Measurements from ENCODE around the gene SLAIN1.

SLAIN1 gene

GRCh38 chr13:77715233-77715891 is 17.9 kb downstream of the SLAIN1 start:
- no peak for DNase-seq

DNA sequence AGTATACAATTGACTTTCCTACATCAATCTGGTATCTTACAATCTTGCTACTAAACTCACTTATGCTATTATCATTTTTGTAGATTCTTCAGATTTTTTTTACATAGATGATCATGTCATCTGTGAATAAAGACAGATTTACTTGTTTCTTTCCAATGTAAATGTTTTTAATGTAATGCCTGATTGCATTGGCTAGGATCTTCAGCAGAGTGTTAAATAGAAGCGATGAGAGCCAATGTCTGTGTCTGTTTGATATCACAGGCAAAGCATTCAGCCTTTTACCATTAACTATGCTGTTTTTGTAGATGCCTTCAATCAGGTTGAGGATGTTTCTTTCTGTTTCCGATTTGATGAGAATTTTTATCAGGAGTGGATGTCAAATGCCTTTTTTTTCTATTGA is 19.2 kb downstream of the SLAIN1 start:
- no peak for DNase-seq

DNA sequence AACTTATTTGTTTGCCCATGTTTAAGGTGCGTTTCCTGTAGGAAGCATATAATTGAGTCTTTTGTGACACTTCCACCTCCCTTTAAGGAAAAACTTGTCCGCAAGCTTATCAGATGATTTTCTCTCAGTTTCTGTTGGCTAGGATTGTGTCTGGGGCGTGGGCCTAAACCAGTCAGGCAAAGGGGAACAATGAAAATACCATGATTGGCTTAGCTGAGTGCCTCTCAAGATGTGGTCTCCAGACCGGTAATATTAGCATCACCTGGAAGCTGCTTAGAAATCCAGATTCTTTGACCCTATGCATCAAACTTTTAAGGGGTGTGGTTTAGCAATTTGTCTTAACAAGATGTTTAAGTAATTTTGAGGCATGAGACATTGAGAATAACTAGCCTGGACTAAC is 20.0 kb downstream of the SLAIN1 start:
- DNase-seq: no peak

GRCh38 chr13:77719128-77719527 is 21.6 kb downstream of the SLAIN1 start:
- DNase-seq: no peak

- DNase-seq: no peak
These were observed 23.5 kb downstream of the SLAIN1 start for GRCh38 chr13:77720988-77721387.

GRCh38 chr13:77724092-77724491 is 26.6 kb downstream of the SLAIN1 start:
- DNase-seq: no peak

GRCh38 chr13:77725071-77725470 is 27.6 kb downstream of the SLAIN1 start:
- DNase-seq: no peak

DNA sequence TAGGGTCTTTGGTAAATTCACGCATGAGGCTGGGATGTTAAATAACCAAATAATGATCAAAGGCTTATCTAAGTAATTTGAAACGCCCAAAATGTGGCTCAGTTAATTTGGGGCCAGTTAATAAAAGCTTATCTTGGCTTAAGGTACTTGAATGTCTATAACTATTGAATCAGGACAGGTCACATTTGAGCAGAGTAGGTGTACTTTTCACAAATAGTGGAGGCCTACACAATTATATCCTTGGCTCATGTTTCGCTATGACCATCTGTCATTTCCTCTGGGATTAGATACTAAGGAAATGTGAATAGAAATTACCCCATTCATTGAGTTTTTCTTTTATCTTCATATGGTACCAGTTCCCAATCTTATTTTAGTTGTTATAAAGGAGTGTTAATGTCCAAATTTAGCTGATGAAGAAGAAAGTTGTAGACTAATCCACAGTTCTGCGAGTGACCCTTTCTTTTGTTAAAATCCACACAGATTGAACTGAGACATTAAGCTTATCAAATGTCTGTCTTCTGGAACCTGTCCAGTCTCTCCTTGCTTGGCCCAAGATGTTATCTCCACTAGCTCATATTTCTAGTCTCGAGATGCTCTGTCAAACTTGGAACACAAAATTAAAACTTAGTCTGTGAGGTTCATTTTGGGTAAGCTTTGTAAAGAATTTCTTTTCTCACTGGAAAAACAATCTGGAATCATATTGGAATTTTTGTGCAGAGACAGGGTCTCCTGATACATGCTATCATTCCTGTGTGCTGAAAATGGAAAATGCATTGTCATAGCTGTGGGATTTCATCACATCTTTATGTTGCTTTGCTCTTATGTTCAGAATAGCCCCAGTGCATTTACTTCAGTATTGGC is 31.0 kb downstream of the SLAIN1 start:
- DNase-seq: no peak

DNA sequence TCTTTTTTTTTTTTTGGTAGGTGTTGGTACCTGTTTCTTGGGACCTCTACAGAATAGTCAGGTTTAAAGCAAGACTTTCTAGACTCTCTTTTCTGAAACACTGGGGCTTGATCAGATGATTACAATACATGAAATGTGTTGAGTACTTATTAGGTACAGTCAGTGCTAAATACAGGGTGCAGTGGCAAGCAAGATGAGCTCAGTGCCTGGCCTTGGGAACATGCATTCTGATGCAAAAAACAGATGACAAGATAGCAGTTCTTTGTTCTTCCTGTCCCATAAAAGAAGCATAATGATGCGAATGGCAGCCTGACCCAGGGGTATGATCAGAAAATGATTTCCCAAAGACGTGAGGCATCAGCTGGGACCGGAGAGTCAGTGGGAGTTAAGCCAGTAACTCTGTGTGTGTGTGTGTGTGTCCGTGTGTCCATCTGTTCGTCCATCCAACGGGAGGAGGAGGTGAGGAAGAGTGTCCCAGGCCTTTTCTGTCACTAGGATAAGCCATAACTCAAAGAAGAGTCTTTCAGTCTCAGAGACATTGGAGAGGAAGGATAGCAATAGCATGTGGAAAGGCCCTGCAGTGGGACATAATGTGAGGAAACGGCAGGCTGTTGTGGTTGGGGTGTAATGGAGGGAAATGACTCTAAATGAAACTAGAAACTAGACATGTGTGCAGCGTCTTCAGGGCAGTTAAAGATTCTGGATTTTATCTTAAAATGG is 32.2 kb downstream of the SLAIN1 start:
- DNase-seq: no peak

GRCh38 chr13:77730572-77730971 is 33.1 kb downstream of the SLAIN1 start:
- no peak for DNase-seq

GRCh38 chr13:77732287-77732686 is 34.8 kb downstream of the SLAIN1 start:
- DNase-seq: no peak

DNA sequence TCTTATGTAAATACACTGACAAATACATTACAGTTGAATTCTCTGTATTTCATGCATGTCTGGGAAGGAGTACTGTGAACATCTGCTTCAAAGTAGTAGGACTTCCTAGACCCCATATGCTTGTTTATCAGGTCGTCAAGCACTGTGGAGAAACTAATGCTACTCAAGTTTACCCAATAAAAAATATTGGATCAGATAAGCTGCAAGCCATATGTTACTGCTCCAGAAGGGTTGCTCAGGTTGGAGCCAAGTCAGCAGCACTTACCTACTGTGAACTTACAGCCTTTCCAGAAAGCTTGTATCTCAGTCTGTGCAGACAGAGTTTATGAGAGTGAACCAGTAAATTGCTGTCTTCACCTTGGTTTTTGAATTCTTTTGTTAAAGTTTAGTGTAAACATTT is 36.2 kb downstream of the SLAIN1 start:
- no peak for DNase-seq

DNA sequence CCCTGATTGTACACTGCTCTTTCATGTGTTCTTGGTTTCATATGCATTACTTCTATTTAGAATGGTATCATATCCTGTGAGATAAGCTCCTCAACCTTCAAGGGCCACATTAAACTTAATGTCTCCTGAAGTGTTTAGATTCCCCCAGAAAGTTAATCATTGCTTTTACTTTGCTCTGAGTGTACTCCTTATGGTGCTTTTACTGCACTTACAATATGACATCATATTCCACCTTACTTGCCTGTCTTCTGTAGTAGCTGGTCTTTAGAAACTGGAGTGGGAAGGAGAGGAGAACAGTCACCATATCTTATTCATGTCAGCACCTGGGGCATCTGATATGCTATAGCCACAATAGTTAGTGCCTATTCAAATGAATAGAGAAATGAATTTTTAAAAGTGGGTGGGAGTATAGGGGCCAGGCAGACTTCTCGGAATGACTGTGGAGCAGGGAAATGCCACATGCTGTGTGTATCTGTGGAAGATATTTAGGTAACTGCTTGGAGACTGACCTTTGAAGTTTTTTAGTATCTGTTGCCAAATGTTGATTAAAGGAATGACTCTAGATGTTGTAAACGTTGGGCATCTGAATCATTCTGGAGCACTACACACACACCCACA is 40.2 kb downstream of the SLAIN1 start:
- DNase-seq: no peak

- no peak for DNase-seq
These were observed 42.7 kb downstream of the SLAIN1 start for GRCh38 chr13:77740097-77740735.

DNA sequence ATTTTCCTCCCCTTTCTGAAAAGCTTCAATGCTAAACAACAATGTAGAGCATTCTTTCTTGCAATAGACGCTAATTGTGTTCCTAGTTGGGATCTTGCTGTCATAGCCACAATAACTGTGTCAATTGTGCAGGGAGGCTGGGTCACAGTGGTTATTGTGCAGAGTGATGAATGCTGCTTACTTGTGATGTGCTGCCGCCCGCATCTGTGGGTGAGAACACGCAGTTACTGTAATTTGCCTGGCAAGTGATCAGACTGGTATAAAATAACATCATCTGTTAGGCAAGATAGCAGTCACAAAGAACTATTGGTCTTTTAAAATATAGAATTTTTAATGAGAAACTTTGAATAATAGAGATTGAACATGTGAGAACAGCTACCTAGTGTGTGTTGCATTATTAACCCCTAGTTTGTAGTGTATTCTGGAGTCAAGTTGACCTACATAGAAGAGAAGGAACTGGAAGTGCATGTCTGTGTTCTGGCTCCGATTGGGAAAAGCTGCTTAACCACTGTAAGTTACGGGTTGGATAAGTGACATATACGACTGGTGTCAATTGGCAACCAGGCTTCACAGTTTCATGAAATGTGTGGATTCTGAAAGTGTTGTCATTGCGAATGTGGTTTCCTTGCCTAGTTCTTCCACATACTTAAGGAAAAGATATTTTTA is 43.6 kb downstream of the SLAIN1 start:
- DNase-seq: no peak

DNA sequence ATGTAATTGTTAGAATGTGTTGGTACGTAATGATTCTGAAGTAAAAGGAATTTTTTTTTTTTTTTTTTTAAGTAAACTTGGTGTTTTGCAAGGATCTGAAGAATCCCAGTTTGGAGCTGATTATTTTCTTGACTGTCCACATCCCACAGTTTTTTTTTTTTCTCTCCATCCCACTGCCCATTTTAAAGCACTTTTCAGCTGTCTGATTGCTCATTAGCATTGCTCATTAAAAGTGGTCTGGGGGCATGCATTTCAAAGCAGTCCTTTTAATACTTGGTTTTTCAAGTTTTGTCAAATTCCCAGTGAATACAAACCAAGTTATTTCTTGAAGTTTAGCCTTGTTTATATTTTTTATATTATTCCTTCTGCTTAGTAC is 44.1 kb downstream of the SLAIN1 start:
- no peak for DNase-seq

DNA sequence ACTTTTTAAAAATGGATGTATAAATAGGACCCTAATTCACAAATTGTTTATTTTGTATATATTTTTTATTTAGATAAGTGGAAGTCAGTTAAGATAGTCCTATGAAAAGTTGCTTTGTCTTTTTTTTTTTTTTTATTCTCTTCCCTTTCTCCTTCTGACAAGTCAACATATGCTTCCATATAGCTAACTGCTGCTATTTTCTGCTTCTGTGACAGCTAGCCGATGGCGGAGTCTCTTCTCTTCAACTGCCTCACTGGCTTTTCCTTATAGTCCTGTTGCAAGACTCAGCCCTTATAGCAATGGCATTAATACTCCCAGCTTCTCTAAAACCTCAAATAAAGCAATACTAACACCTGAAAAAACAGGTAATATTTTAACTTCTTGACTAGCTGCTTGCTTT is 45.3 kb downstream of the SLAIN1 start:
- no peak for DNase-seq

GRCh38 chr13:77745784-77746183 is 48.3 kb downstream of the SLAIN1 start:
- no peak for DNase-seq

GRCh38 chr13:77749344-77749880 is 51.9 kb downstream of the SLAIN1 start:
- DNase-seq: no peak

DNA sequence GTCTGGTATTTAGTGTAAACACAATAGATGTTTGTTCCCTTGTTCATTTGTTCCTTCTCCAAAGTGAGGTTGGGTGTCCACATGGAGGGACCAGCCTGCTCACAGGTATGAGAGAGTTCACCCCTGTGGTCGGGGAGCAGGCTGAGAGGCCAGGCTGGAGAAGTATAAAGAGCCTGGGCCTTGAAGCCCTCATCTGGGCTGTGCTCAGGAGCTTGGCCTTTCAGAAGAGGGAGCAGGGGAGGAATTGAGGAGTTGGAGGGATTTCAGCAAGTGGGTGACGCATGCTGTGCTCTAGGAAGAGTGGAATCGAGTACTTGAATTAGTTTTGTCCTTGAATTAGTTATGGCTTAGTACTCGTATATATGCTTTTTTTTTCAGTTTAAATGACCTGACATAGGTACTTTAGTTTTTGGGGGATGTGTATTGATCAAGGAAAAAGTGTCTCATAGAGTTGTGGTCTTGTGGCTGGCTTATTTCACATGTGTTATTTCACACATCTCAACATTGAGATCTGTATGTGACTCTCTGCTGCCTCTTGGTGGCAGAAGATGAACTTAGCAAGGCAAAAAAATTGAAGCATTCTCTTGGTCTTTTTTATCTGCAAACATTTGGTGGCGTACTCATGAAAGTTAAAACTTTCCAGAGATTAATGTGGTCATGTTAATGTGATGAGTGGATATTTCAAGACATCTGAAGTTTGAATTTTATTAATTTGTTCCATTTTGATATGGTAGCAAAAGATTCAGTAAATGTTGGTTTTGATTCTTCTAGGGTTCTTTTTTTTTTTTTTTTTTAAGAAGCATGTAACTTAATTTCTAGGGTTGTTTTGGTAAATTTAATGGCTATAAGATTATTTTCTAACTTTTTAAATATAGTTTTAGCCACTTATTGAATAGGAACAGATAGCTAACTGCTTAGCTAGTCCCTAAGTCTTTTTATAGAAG is 54.3 kb downstream of the SLAIN1 start:
- no peak for DNase-seq

DNA sequence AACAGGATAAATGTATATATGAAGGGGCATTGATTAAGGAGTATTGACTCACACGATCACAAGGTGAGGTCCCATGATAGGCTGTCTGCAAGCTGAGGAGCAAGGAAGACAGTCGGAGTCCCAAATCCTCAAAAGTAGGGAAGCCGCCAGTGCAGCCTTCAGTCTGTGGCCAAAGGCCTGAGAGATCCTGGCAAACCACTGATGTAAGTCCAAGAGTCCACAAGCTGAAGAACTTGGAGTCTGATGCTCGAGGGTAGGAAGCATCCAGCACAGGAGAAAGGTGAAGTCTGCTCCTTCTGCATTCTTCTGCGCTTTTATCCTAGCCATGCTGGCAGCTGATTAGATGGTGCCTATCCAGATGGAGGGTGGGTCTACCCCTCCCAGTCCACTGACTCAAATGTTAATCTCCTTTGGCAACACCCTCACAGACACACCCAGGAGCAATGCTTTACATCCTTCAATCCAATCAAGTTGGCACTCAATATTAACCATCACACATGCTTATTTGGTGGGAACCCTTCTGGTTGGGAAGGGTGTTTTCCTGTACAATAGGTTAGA is 55.1 kb downstream of the SLAIN1 start:
- DNase-seq: no peak

All from NCI-H510A (cell line).